CD14-positive monocyte (primary cell): ENCODE measurements around the gene MRPS2. TPM values are rescaled to one million over a fixed set of nuclear protein-coding genes. Genes with fewer than 3 reads are reported as not detected.

Experiments
- DNase-seq, 3 donors: peaks; one replicate each; pipeline ENCODE4 v3.0.0-alpha.2; 2011 to 2022
- H2AFZ ChIP-seq: 2 replicates; pipeline ENCODE4 v1.6.0; 2012; ENCODE audit warnings: mild to moderate bottlenecking, low read depth, low read length, inconsistent platforms; ENCODE audit not compliant: insufficient read depth, poor library complexity, severe bottlenecking
- H3K27ac ChIP-seq, 2 donors: 1 replicate in 1 of 2; 2 replicates in 1 of 2; pipeline ENCODE4 v1.5.1; 2012 to 2013; ENCODE audit warnings: low read length in 2 of 2, control low read depth in 1 of 2, inconsistent platforms in 1 of 2, low read depth in 1 of 2, mild to moderate bottlenecking in 1 of 2
- H3K27me3 ChIP-seq, 2 donors: one replicate each; pipeline versions ENCODE4 v1.6.0 to v1.6.1; 2011 to 2013; ENCODE audit warnings: low read length in 2 of 2; ENCODE audit not compliant: control insufficient read depth in 2 of 2, insufficient read depth in 2 of 2
- H3K36me3 ChIP-seq, 2 donors: replicated peaks in 1 of 2; 1 replicate in 1 of 2; 2 replicates in 1 of 2; pipeline versions ENCODE4 v1.5.1 to v1.6.1; 2012 to 2013; ENCODE audit warnings: low read length in 2 of 2, control low read depth in 1 of 2, inconsistent platforms in 1 of 2, mild to moderate bottlenecking in 1 of 2; ENCODE audit not compliant: insufficient read depth in 2 of 2, control insufficient read depth in 1 of 2
- H3K4me1 ChIP-seq, 2 donors: 1 replicate in 1 of 2; 2 replicates in 1 of 2; pipeline versions ENCODE4 v1.5.1 to v1.6.1; 2012 to 2013; ENCODE audit warnings: low read length in 2 of 2, control low read depth in 1 of 2, inconsistent platforms in 1 of 2, mild to moderate bottlenecking in 1 of 2, moderate library complexity in 1 of 2; ENCODE audit not compliant: insufficient read depth in 2 of 2, control insufficient read depth in 1 of 2
- H3K4me2 ChIP-seq: replicated peaks from 2 replicates; pipeline ENCODE3; 2012; ENCODE audit warnings: low read length, moderate library complexity, mild to moderate bottlenecking; ENCODE audit not compliant: poor library complexity, severe bottlenecking; ENCODE audit errors: extremely low read depth
- H3K4me3 ChIP-seq, 3 experiments: fragments of 200-600 bp in 1 of 3; sonication (generic) in 1 of 3; replicated peaks in 1 of 3; 1 replicate in 2 of 3; 2 replicates in 1 of 3; pipeline ENCODE4 v1.5.1; 2011 to 2013; ENCODE audit warnings: low read length in 3 of 3, mild to moderate bottlenecking in 3 of 3, control low read depth in 2 of 3, low read depth in 2 of 3, inconsistent platforms in 1 of 3, moderate library complexity in 1 of 3
- H3K79me2 ChIP-seq: 2 replicates; pipeline ENCODE4 v1.6.0; 2012; ENCODE audit warnings: mild to moderate bottlenecking, control low read depth, inconsistent platforms, low read length, moderate library complexity; ENCODE audit not compliant: insufficient read depth
- H3K9ac ChIP-seq: 2 replicates; pipeline ENCODE4 v1.6.0; 2017; ENCODE audit warnings: low read length, mild to moderate bottlenecking; ENCODE audit not compliant: insufficient read depth, poor library complexity, severe bottlenecking
- H3K9me3 ChIP-seq, 2 donors: replicated peaks in 1 of 2; 1 replicate in 1 of 2; 2 replicates in 1 of 2; pipeline versions ENCODE4 v1.5.1 to v1.6.1; 2012 to 2013; ENCODE audit warnings: low read length in 2 of 2, control low read depth in 1 of 2; ENCODE audit not compliant: control insufficient read depth in 1 of 2, insufficient read depth in 1 of 2
- H4K20me1 ChIP-seq: 2 replicates; pipeline ENCODE4 v1.6.0; 2012; ENCODE audit warnings: mild to moderate bottlenecking, low read length, control low read depth, moderate library complexity; ENCODE audit not compliant: insufficient read depth
- H3K27ac Mint-ChIP-seq, 7 donors: one replicate each; pipeline ENCODE4 v1.8.0; 2020; ENCODE audit warnings: mild to moderate bottlenecking in 7 of 7, mixed read lengths in 7 of 7, moderate library complexity in 6 of 7, inconsistent platforms in 2 of 7
- H3K27me3 Mint-ChIP-seq, 3 donors: one replicate each; pipeline ENCODE4 v1.8.0; 2021 to 2022; ENCODE audit warnings: low read depth in 3 of 3, mild to moderate bottlenecking in 3 of 3, mixed read lengths in 3 of 3, moderate library complexity in 3 of 3, inconsistent platforms in 1 of 3
- H3K36me3 Mint-ChIP-seq, 2 donors: one replicate each; pipeline ENCODE4 v1.8.0; 2020; ENCODE audit warnings: mixed read lengths in 2 of 2, inconsistent platforms in 1 of 2, mild to moderate bottlenecking in 1 of 2
- H3K4me1 Mint-ChIP-seq: one replicate; pipeline ENCODE4 v1.8.0; 2020; ENCODE audit warnings: mild to moderate bottlenecking, mixed read lengths
- H3K4me3 Mint-ChIP-seq, 2 donors: one replicate each; pipeline ENCODE4 v1.8.0; 2020; ENCODE audit warnings: mild to moderate bottlenecking in 2 of 2, mixed read lengths in 2 of 2, moderate library complexity in 1 of 2
- H3K9me3 Mint-ChIP-seq, 7 donors: one replicate each; pipeline ENCODE4 v1.8.0; 2020 to 2022; ENCODE audit warnings: mixed read lengths in 7 of 7, mild to moderate bottlenecking in 6 of 7, moderate library complexity in 6 of 7, inconsistent platforms in 2 of 7
- CTCF ChIP-seq: fragments of 200-600 bp; IDR thresholded peaks from one replicate; pipeline ENCODE4 v1.8.0; 2022; ENCODE audit warnings: antibody characterized with exemption, mild to moderate bottlenecking
- WGBS: methylation state at CpG from one replicate; pipeline ENCODE4 v1.1.5; 2013; ENCODE audit warnings: missing lambda C conversion rate; ENCODE audit not compliant: insufficient coverage; 5-methylcytosine and 5-hydroxymethylcytosine counted together
- intact Hi-C, 2 donors: fragments of 100-400 bp; cut with micrococcal nuclease; formaldehyde crosslinking; loops; one replicate each; pipeline versions ENCODE4 v1.15.0 to v1.15.1; 2023
- polyA plus RNA-seq, 3 donors: library from polyadenylated mRNA; depleted of rRNA in 1 of 3; unstranded in 2 of 3; stranded (reverse) in 1 of 3; fragments of 300-500 nt in 2 of 3; fragments of >200 nt in 1 of 3; fragmentation: Illumina TruSeq in 2 of 3; gene quantifications; 1 replicate in 2 of 3; 2 replicates in 1 of 3; pipeline ENCODE4 v1.2.3, GENCODE V29; 2012 to 2021

Gene MRPS2
- polyA plus RNA-seq, 3 donors: 27.9 to 54.4 (median 30.2) TPM

- TF ChIP-seq CTCF: no peak
- H3K27me3 Mint-ChIP-seq: peaks cover 3 to 16% (median 10%) of the 10 kb centered on the region in 3 donors
- 94% methylated on average over 23 of the region's 30 CpGs for WGBS
- H3K9me3 Mint-ChIP-seq: peaks cover 0 to 2% (median 0%) of the 10 kb centered on the region in 7 donors
- Histone ChIP-seq H3K36me3 (no peaks in the 10 kb centered on the region), H4K20me1 (no peaks in the 10 kb centered on the region), H3K4me3 (no peak overlapping the region), H3K4me2 (no peak overlapping the region), H3K79me2 (no peaks in the 10 kb centered on the region), H3K9me3 (no peaks in the 10 kb centered on the region), H2AFZ (no peak overlapping the region), H3K27ac (no peak overlapping the region), H3K27me3 (peaks cover 0 to 5% of the 10 kb centered on the region in 2 donors), H3K9ac (no peak overlapping the region), H3K4me1 (peaks cover 9 to 10% of the 10 kb centered on the region in 2 donors)
- H3K4me1 Mint-ChIP-seq: peaks cover 5% of the 10 kb centered on the region
- no peak overlapping the region for H3K27ac Mint-ChIP-seq
- no peak overlapping the region for H3K4me3 Mint-ChIP-seq
- intact Hi-C loops: no loop called here
- H3K36me3 Mint-ChIP-seq: no peaks in the 10 kb centered on the region
- DNase-seq: no peak
These were observed 5.5 kb upstream of the MRPS2 start for GRCh38 chr9:135494791-135495559.

- no peak overlapping the region for H3K4me3 ChIP-seq
- intact Hi-C loops: no loop called here
- Mint-ChIP-seq H3K27me3 (peaks cover 3 to 16% (median 13%) of the 10 kb centered on the region in 3 donors), H3K36me3 (peaks cover 9 to 21% of the 10 kb centered on the region in 2 donors), H3K4me3 (no peak overlapping the region), H3K9me3 (peaks cover 0 to 2% (median 0%) of the 10 kb centered on the region in 7 donors), H3K4me1 (peaks cover 18% of the 10 kb centered on the region), H3K27ac (peak overlapping the region in 1 of 7 donors; percentile 54)
- H3K4me2 ChIP-seq: no peak overlapping the region
- H2AFZ ChIP-seq: no peak overlapping the region
- 92% methylated on average over 13 of the region's 15 CpGs for WGBS
- H3K79me2 ChIP-seq: peaks cover 11% of the 10 kb centered on the region
- DNase-seq: no peak
- peaks cover 18% of the 10 kb centered on the region for H4K20me1 ChIP-seq
- peaks cover 8 to 19% of the 10 kb centered on the region in 2 donors for H3K36me3 ChIP-seq
- peaks cover 22 to 30% of the 10 kb centered on the region in 2 donors for H3K4me1 ChIP-seq
- peaks cover 0 to 5% of the 10 kb centered on the region in 2 donors for H3K27me3 ChIP-seq
- H3K9me3 ChIP-seq: no peaks in the 10 kb centered on the region
- no peak for TF ChIP-seq CTCF
- no peak overlapping the region for H3K9ac ChIP-seq
- H3K27ac ChIP-seq: no peak overlapping the region
These were observed 1.9 kb upstream of the MRPS2 start for GRCh38 chr9:135498381-135499126.
